ENCODE results near the gene PAN2. TPM values are rescaled to one million over a fixed set of nuclear protein-coding genes. Genes with fewer than 3 reads are reported as not detected.

PAN2 gene
- total RNA-seq, 1 experiment from 2014 or later, result 35.4 TPM

DNA sequence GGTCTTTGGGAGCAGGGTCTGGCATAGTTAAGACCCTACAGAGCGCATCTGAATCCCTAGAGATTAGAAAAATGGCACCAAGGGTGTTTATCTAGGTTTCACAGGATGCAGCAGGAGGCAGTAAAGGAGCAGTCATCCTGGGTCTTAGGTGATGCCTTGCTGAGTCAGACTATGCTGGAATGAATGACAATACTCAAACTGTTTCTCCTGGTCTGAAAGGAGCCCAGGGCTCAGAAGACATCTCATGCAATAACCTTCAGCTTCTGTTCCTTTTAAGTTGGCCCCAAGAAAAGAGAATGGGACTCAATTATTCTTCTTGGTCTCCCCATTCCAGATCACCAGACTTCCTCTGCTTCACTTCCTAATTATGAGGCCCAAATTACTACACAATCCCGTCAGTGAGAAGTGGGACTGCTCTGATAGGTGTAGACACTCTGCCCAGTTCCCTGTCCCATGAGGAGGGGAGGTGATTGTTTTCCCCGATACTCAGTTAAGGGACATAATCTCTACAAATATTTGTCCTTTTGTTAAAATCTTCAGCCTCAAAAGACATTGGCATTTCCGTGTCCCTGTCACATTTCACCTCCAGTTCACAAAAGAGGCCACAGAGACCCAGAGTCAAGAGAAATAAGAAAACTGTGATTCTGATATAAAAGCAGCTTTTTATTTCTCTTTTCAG is 43.6 kb upstream of the PAN2 start:
- Histone ChIP-seq H4K8ac (replicated peaks; ENCODE audit: insufficient read length, low read depth, low read length) (no peak overlapping the region), H3K23ac (ENCODE audit: insufficient read length, low read depth, low read length) (no peak overlapping the region), H3T11ph (ENCODE audit: low read length) (no peak overlapping the region), H2BK12ac (ENCODE audit: insufficient read length, low read depth, low read length) (no peak overlapping the region), H3K56ac (ENCODE audit: insufficient read length, low read depth, low read length) (no peak overlapping the region), H3K9me3 (ENCODE audit: control insufficient read depth, low read depth, low read length) (no peaks in the 10 kb centered on the region), H3K79me2 (ENCODE audit: insufficient read depth, low read length) (no peaks in the 10 kb centered on the region), H2BK120ac (ENCODE audit: low read depth, low read length, poor library complexity, severe bottlenecking) (no peak overlapping the region), H4K91ac (ENCODE audit: insufficient read length, low read depth, low read length) (no peak overlapping the region), H3K18ac (ENCODE audit: insufficient read length, low read depth, low read length) (no peak overlapping the region), H2BK20ac (ENCODE audit: low read depth, low read length, poor library complexity, severe bottlenecking) (no peak overlapping the region), H3K79me1 (ENCODE audit: insufficient read depth, low read depth, low read length, poor library complexity, severe bottlenecking) (no peaks in the 10 kb centered on the region), H3K4ac (ENCODE audit: low read depth, low read length) (no peak overlapping the region), H3K4me1 (ENCODE audit: insufficient read depth, low read length) (no peaks in the 10 kb centered on the region), H4K5ac (ENCODE audit: insufficient read length, low read depth, low read length) (no peak overlapping the region), H2BK15ac (ENCODE audit: low read depth, low read length) (no peak overlapping the region), H3K27ac (ENCODE audit: insufficient read length, low read depth, low read length) (no peak overlapping the region), H3K9ac (ENCODE audit: extremely low read depth, insufficient read length, low read length) (no peak overlapping the region), H4K20me1 (ENCODE audit: control insufficient read depth, insufficient read depth, insufficient read length) (no peaks in the 10 kb centered on the region), H2BK5ac (ENCODE audit: insufficient read length, low read length) (no peak overlapping the region), H3K14ac (ENCODE audit: insufficient read depth, low read length) (no peak overlapping the region), H2AFZ (ENCODE audit: low read length) (no peak overlapping the region), H3K23me2 (ENCODE audit: insufficient read length, low read depth, low read length, poor library complexity, severe bottlenecking) (no peaks in the 10 kb centered on the region), H3K4me2 (ENCODE audit: insufficient read depth, insufficient read length, low read length) (no peak overlapping the region), H3K27me3 (ENCODE audit: insufficient read depth, low read length) (no peaks in the 10 kb centered on the region), H2AK5ac (ENCODE audit: insufficient read length, low read length) (no peak overlapping the region)
- Mint-ChIP-seq H3K27me3 (ENCODE audit: low read depth) (peaks cover 3% of the 10 kb centered on the region; the same call in 1 of the 2 replicates), H3K36me3 (ENCODE audit: insufficient read depth in 1 of 3, low read depth in 3 of 3) (peaks cover 0 to 3% (median 0%) of the 10 kb centered on the region in 3 experiments; a peak in 2 of 7 replicates), H3K27ac (peak overlapping the region in 1 of 3 experiments; percentile 40; a peak in 3 of 7 replicates), H3K9me3 (peaks cover 7 to 9% of the 10 kb centered on the region in 2 experiments; a peak in 4 of 5 replicates), H3K4me3 (no peak overlapping the region), H3K4me1 (peaks cover 10 to 15% of the 10 kb centered on the region in 2 experiments)
- no CpG with 5 or more reads among the region's 4 CpGs for WGBS (ENCODE audit: extremely low coverage, insufficient read length, low lambda C conversion rate)
- peak; percentile 56 for DNase-seq
- TF ChIP-seq, protein P1, sequence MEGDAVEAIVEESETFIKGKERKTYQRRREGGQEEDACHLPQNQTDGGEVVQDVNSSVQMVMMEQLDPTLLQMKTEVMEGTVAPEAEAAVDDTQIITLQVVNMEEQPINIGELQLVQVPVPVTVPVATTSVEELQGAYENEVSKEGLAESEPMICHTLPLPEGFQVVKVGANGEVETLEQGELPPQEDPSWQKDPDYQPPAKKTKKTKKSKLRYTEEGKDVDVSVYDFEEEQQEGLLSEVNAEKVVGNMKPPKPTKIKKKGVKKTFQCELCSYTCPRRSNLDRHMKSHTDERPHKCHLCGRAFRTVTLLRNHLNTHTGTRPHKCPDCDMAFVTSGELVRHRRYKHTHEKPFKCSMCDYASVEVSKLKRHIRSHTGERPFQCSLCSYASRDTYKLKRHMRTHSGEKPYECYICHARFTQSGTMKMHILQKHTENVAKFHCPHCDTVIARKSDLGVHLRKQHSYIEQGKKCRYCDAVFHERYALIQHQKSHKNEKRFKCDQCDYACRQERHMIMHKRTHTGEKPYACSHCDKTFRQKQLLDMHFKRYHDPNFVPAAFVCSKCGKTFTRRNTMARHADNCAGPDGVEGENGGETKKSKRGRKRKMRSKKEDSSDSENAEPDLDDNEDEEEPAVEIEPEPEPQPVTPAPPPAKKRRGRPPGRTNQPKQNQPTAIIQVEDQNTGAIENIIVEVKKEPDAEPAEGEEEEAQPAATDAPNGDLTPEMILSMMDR (conservative IDR thresholded peaks at IDR 0.05), result peak; percentile 45; the same call in 2 of the 3 replicates

Measured in H9 (cell line).